Effector memory CD4-positive, alpha-beta T cell (primary cell): ENCODE measurements around the gene TMEM255B.
"Not testable (repeated sequence)": the region's sequence is repeated elsewhere in the genome, so short reads cannot be mapped to it uniquely, and the experiment has no call there.

Source experiments
- DNase-seq, 3 donors: peaks; one replicate each; pipeline ENCODE4 v3.0.0-alpha.2; 2020
- H3K27ac ChIP-seq: 2 replicates; pipeline ENCODE4 v1.7.0; 2013; ENCODE audit warnings: mild to moderate bottlenecking, low read length, moderate library complexity; ENCODE audit not compliant: insufficient read depth, poor library complexity, severe bottlenecking
- H3K27me3 ChIP-seq: replicated peaks from 2 replicates; pipeline ENCODE4 v1.7.0; 2013; ENCODE audit warnings: mild to moderate bottlenecking, low read length; ENCODE audit not compliant: insufficient read depth, control insufficient read depth, poor library complexity, severe bottlenecking
- H3K36me3 ChIP-seq: 2 replicates; pipeline ENCODE4 v1.7.0; 2013; ENCODE audit warnings: mild to moderate bottlenecking, low read length, moderate library complexity; ENCODE audit not compliant: control insufficient read depth, insufficient read depth
- H3K4me1 ChIP-seq: 2 replicates; pipeline ENCODE4 v1.7.0; 2013; ENCODE audit warnings: low read length, mild to moderate bottlenecking; ENCODE audit not compliant: control insufficient read depth, insufficient read depth, poor library complexity, severe bottlenecking
- H3K4me3 ChIP-seq: 2 replicates; pipeline ENCODE4 v1.7.0; 2013; ENCODE audit warnings: low read length, low read depth, mild to moderate bottlenecking; ENCODE audit not compliant: insufficient read depth, poor library complexity, severe bottlenecking
- H3K9me3 ChIP-seq: 2 replicates; pipeline ENCODE4 v1.7.0; 2013; ENCODE audit warnings: mild to moderate bottlenecking, low read length, moderate library complexity; ENCODE audit not compliant: control insufficient read depth

TMEM255B gene

DNA sequence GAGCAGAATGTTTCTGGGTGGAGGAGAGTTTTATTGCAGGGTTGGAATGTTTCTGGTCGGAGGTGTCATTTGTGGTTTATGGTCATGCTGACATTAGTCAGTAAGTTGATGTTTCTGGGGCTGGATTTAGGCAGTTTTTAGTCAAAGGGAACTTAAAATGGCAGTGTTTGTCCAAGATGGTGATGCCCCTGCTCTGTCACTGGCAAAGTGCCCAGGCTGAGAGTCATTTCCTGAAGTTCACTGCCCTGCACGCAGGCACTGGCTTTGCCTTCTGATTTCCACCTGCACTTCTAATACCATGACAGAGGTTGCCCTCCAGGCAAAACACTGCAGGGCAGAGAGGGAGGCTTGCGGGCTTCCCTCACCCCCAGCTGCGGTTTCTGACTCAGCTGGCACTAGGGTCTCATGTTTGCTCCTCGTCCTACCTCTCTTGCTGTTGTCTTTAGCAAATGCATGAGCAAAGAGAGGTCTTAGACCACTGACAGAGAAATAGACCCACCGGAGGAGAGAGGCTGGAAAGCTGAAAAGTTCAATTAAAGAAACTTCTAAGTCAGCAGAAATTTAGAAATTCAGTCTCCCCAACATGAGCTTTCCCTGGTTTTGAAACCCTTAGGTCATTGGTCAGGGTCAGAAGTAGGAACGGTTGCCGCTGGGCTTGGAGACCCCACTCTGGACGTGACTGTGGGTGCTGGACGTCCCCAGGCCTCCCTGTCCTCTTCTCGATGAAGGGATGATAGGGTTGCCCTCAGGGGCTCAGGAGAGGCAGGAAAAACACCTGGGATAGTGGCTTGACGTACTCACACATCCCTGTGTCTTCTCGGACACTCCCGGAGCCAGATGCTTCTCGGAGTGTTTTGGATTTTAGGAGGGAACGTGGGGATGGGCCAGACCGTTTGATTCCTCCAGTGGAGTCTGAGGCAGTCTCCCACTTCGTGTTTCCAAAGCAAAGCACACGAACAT lies 26.3 kb downstream of the TMEM255B start:
- no peaks in the 10 kb centered on the region for H3K36me3 ChIP-seq
- H3K4me1 ChIP-seq, result no peaks in the 10 kb centered on the region
- H3K4me3 ChIP-seq, result no peak overlapping the region
- no peaks in the 10 kb centered on the region for H3K9me3 ChIP-seq
- no peak for DNase-seq
- H3K27ac ChIP-seq, result no peak overlapping the region
- H3K27me3 ChIP-seq, result no peaks in the 10 kb centered on the region

DNA sequence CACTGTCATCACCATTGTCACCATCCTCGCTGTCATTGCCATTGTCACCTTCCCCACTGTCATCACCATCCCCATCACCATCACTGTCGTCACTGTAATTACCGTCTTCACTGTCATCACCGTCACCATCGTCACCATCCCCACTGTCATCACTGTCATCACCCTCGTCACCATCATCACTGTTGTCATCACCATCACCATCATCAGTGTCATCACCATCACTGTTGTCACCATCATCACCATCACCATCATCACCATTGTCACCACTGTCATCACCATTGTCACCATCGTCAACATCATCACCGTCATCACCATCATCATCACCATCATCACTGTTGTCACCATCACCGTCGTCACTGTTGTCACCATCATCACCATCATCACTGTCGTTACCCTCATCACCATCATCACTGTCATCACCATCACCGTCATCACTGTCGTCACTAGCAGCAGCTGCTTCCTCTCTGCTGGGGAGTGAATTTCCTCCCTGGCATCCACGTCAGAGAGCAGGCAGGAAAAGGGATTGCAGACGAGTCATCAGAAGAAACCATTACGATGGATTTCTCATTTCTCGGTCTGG lies 27.3 kb downstream of the TMEM255B start:
- DNase-seq, result no peak
- no peaks in the 10 kb centered on the region for H3K27me3 ChIP-seq
- H3K36me3 ChIP-seq, result no peaks in the 10 kb centered on the region
- no peaks in the 10 kb centered on the region for H3K9me3 ChIP-seq
- no peak overlapping the region for H3K4me3 ChIP-seq
- no peaks in the 10 kb centered on the region for H3K4me1 ChIP-seq
- no peak overlapping the region for H3K27ac ChIP-seq

DNA sequence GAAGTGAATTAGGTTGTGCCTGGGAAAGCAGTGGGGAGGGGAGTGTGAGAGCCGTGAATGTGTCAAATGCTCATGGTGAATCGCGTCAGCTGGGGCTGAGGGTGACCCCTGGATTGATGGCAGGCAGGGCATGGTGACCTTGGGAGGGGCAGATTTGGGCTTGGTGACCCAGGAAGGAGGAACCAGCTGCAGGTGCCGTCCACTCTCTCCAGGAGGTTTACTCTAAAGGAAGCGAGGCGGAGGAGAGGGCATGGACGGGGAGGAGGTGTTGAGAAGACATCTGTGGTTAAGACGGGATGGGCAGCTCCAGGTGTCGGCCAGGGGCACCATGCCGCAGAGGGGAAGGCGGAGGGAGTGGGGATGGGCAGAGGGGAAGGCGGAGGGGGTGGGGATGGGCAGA lies 28.7 kb downstream of the TMEM255B start:
- H3K4me1 ChIP-seq, result no peaks in the 10 kb centered on the region

DNA sequence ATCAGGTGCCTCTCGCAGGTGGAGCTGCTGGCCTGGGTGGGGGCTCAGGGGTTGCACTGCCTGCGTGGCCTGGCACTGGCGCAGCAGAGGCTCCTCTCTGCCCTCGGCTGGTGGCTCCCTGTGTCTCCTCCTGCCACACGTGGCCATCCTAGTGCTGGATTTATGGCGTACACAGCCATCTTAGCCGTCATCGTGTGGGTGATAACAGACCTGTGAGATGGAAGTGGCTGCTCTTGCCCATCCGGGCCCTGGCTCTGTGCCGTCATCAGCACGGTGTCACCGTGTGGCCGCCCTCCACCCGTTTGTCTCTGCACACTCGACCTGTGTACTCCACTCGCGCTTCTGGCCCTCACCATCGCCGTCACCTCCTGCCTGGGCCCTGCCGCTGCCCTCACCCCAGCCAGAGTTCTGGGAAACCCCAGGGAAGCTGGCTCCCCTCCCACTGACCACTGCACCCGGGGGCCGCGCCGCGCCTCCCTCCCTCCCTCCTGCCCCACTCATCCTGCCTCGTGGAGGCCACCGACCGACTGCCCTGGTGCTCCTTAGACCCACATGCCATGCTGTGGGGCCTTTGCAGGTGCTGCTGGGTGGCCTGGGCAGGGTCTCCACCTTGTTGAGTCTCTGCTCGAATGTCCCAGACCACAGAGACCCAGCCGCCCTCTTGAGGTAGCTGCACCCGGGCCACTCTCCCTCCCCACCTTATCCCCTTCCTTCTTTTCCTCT lies 29.5 kb downstream of the TMEM255B start:
- Histone ChIP-seq H3K27me3 (no peaks in the 10 kb centered on the region), H3K4me3 (no peak overlapping the region), H3K4me1 (no peaks in the 10 kb centered on the region), H3K27ac (no peak overlapping the region), H3K36me3 (no peaks in the 10 kb centered on the region), H3K9me3 (no peaks in the 10 kb centered on the region)
- DNase-seq, result no peak

More for the DNA sequence above, 28.7 kb downstream of the TMEM255B start:
- Histone ChIP-seq H3K27ac (no peak overlapping the region), H3K4me3 (no peak overlapping the region), H3K9me3 (no peaks in the 10 kb centered on the region), H3K36me3 (no peaks in the 10 kb centered on the region), H3K27me3 (no peaks in the 10 kb centered on the region)
- DNase-seq, result no peak

DNA sequence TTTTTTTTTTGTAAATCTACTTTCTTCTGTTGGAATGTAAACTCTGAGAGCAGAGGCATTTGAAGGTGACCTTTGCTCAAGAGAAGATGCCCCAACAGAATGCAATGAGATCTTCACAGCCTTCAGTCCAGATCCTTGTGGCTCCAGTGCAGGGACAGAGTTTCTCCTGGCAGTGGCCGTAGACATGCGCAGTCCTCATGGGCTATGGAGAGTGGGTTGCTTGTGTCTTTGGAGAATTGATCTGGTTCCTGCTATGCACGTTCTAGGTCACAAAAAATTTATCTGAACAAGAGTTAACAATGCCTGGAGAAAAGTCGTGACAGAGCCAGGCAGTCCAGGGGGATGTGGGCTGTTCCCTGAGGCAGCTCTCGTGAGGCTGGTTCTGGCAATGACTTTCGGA lies 30.1 kb downstream of the TMEM255B start:
- no peak for DNase-seq
- H3K4me3 ChIP-seq, result no peak overlapping the region
- no peaks in the 10 kb centered on the region for H3K9me3 ChIP-seq
- no peaks in the 10 kb centered on the region for H3K27me3 ChIP-seq
- H3K4me1 ChIP-seq, result no peaks in the 10 kb centered on the region
- no peak overlapping the region for H3K27ac ChIP-seq
- H3K36me3 ChIP-seq, result no peaks in the 10 kb centered on the region

DNA sequence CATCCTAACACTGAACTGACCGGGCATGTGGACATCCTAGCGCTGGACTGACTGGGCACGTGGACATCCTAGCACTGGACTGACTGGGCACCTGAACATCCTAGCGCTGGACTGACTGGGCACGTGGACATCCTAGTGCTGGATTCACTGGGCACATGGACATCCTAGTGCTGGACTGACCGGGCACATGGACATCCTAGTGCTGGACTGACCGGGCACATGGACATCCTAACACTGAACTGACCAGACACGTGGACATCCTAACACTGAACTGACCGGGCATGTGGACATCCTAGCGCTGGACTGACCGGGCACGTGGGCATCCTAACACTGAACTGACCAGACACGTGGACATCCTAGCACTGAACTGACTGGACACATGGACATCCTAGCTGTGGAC lies 30.9 kb downstream of the TMEM255B start:
- not testable (repeated sequence) for H3K27ac ChIP-seq, H3K36me3 ChIP-seq, H3K27me3 ChIP-seq, H3K9me3 ChIP-seq, H3K4me1 ChIP-seq, H3K4me3 ChIP-seq, DNase-seq

DNA sequence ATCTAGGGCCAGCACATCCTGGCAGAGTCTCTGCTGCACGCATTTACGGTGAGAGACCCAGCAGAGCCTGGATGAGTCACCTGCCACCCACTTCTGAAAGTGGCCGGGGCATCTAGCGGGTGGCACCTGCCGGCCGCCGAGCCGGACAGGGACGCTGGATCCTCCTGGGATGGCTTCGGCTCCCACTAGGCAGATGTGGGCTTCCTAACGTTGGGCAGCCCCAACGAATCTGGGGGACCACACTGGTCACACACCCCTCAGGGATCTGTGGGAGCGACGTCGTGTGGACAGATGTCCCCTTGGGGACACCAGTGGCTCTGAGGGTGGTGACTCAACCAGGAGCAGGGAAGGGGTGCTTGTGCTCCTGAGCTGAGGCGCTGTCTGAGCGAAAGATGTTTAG lies 32.2 kb downstream of the TMEM255B start:
- no peak overlapping the region for H3K27ac ChIP-seq
- no peaks in the 10 kb centered on the region for H3K27me3 ChIP-seq
- no peak overlapping the region for H3K4me3 ChIP-seq
- H3K36me3 ChIP-seq, result no peaks in the 10 kb centered on the region
- no peak for DNase-seq
- no peaks in the 10 kb centered on the region for H3K9me3 ChIP-seq
- H3K4me1 ChIP-seq, result no peaks in the 10 kb centered on the region

DNA sequence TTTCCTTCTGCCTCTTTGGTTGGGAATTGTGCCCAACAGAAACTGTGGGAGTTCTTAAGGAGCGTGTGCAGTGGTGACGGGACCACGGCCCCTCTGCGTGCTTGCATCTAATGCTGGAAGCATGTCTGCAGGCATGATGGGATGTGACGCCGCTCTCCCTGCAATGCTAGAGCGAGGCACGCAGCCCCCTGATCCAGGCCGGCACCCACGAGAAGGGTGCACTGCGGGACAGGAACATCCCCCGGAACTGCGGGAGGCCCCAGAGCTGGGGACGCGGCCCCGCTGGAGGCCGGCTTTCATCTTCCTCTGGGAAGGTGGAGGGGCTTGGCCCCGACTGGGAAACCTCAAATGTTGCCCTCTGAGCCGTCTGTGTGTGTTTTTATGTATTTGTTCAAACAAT lies 32.7 kb downstream of the TMEM255B start:
- no peak for DNase-seq
- Histone ChIP-seq H3K4me1 (no peaks in the 10 kb centered on the region), H3K27ac (no peak overlapping the region), H3K27me3 (no peaks in the 10 kb centered on the region), H3K36me3 (no peaks in the 10 kb centered on the region), H3K4me3 (no peak overlapping the region), H3K9me3 (no peaks in the 10 kb centered on the region)

DNA sequence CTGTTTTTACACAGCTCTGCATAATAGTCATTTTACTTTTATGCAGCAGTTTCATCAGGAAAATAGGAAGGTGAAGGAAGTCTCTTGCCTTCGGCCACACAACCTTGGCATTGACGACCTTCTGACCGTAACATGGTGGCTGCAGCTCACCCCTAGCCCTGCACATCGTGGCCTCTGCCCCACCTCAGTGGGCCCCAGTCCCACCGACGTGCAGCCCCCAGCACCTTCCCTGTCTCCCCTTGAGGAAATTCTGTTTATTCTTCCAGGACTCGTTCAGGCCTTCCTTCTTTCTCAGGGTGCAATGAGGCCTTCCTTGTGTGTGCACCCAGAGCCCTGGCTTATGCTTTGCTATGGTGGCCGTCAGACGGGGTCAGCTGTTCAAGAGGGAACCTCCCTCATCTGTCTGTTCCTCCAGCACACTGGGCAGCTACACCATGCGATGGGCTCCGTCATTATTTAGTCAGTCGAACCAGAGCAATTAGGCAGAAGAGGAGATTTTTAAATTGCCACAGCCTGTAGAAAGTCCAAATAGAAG lies 33.3 kb downstream of the TMEM255B start:
- Histone ChIP-seq H3K4me1 (no peaks in the 10 kb centered on the region), H3K9me3 (no peaks in the 10 kb centered on the region), H3K27me3 (no peaks in the 10 kb centered on the region), H3K36me3 (no peaks in the 10 kb centered on the region), H3K4me3 (no peak overlapping the region), H3K27ac (no peak overlapping the region)
- no peak for DNase-seq
